WTC11 (cell line): ENCODE measurements around the gene ROBO2. TPM values are rescaled to one million over a fixed set of nuclear protein-coding genes. Genes with fewer than 3 reads are reported as not detected.

Source experiments
- ATAC-seq: fragments of 200-7000 bp; cut with Tn5 transposase; 2 replicates; pipeline ENCODE4 v1.10.0; 2021; ENCODE audit warnings: mild to moderate bottlenecking, moderate library complexity
- CTCF ChIA-PET: fragments of 300-600 bp; sonication (Branson Sonifier 250); formaldehyde crosslinking; loops from one replicate; lab custom pipeline; 2021; ENCODE audit warnings: antibody characterized with exemption; lab: Charles Lee
- POLR2A ChIA-PET: fragments of 350-600 bp; sonication (Branson Sonifier 250); formaldehyde crosslinking; loops from one replicate; lab custom pipeline; 2021; ENCODE audit warnings: antibody characterized with exemption; lab: Charles Lee
- DNase-seq: peaks from one replicate; pipeline ENCODE4 v3.0.0; 2021; ENCODE audit warnings: low spot score
- H3K27ac Mint-ChIP-seq: 2 replicates; pipeline ENCODE4 v1.8.0; 2021; ENCODE audit warnings: mixed read lengths
- H3K27me3 Mint-ChIP-seq: 2 replicates; pipeline ENCODE4 v1.8.0; 2021; ENCODE audit warnings: low read depth, mild to moderate bottlenecking, moderate library complexity, mixed read lengths
- H3K36me3 Mint-ChIP-seq: 2 replicates; pipeline ENCODE4 v1.8.0; 2021; ENCODE audit warnings: mixed read lengths
- H3K4me1 Mint-ChIP-seq: 2 replicates; pipeline ENCODE4 v1.8.0; 2022; ENCODE audit warnings: mixed read lengths
- H3K4me3 Mint-ChIP-seq: 2 replicates; pipeline ENCODE4 v1.8.0; 2021; ENCODE audit warnings: mild to moderate bottlenecking, moderate library complexity, mixed read lengths
- H3K9me3 Mint-ChIP-seq: 2 replicates; pipeline ENCODE4 v1.8.0; 2021; ENCODE audit warnings: mixed read lengths
- ATF1 ChIP-seq: sonication (generic); formaldehyde crosslinking; IDR thresholded peaks from 2 replicates; pipeline ENCODE4 v1.8.1; 2023; ENCODE audit warnings: mild to moderate bottlenecking, moderate library complexity, missing genetic modification reagents
- CBFB ChIP-seq: sonication (generic); formaldehyde crosslinking; IDR thresholded peaks from 2 replicates; pipeline ENCODE4 v1.8.1; 2022; ENCODE audit warnings: mild to moderate bottlenecking, low read depth, missing genetic modification reagents
- E2F5 ChIP-seq: sonication (generic); formaldehyde crosslinking; IDR thresholded peaks from 2 replicates; pipeline ENCODE4 v1.8.1; 2022; ENCODE audit warnings: mild to moderate bottlenecking, moderate library complexity, missing genetic modification reagents
- GABPB1 ChIP-seq: sonication (generic); formaldehyde crosslinking; IDR thresholded peaks from 2 replicates; pipeline ENCODE4 v1.8.1; 2023; ENCODE audit warnings: mild to moderate bottlenecking, missing genetic modification reagents
- GRHL2 ChIP-seq: fragments of 250-450 bp; sonication (Bioruptor Pico); IDR thresholded peaks from 2 replicates; pipeline ENCODE4 v1.8.0; 2022; ENCODE audit warnings: mild to moderate bottlenecking, moderate library complexity; ENCODE audit not compliant: insufficient replicate concordance, severe bottlenecking
- GTF2I ChIP-seq: fragments of 250-450 bp; sonication (Bioruptor Pico); conservative IDR thresholded peaks from 2 replicates; pipeline ENCODE4 v1.4.0; 2021; ENCODE audit warnings: mild to moderate bottlenecking
- HMGA2 ChIP-seq: fragments of 250-450 bp; sonication (Bioruptor Pico); IDR thresholded peaks from 2 replicates; pipeline ENCODE4 v1.4.0; 2021; ENCODE audit warnings: mild to moderate bottlenecking, moderate library complexity
- JUN ChIP-seq: sonication (generic); formaldehyde crosslinking; IDR thresholded peaks from 2 replicates; pipeline ENCODE4 v1.8.0; 2023; ENCODE audit warnings: mild to moderate bottlenecking, missing genetic modification reagents
- KAT7 ChIP-seq: sonication (generic); formaldehyde crosslinking; IDR thresholded peaks from 2 replicates; pipeline ENCODE4 v1.8.1; 2023; ENCODE audit warnings: missing genetic modification reagents, mild to moderate bottlenecking, borderline replicate concordance
- MLX ChIP-seq: sonication (generic); formaldehyde crosslinking; IDR thresholded peaks from 2 replicates; pipeline ENCODE4 v1.8.1; 2023; ENCODE audit warnings: mild to moderate bottlenecking, missing genetic modification reagents, moderate library complexity
- MYBL2 ChIP-seq: sonication (generic); formaldehyde crosslinking; IDR thresholded peaks from 2 replicates; pipeline ENCODE4 v1.8.1; 2023; ENCODE audit warnings: mild to moderate bottlenecking, moderate library complexity, missing genetic modification reagents
- NFE2L1 ChIP-seq: sonication (generic); formaldehyde crosslinking; IDR thresholded peaks from 2 replicates; pipeline ENCODE4 v1.8.1; 2023; ENCODE audit warnings: missing genetic modification reagents
- NFYB ChIP-seq: sonication (generic); formaldehyde crosslinking; conservative IDR thresholded peaks from 2 replicates; pipeline ENCODE4 v1.8.0; 2022; ENCODE audit warnings: low read depth, missing genetic modification reagents
- NR2C2 ChIP-seq: sonication (generic); formaldehyde crosslinking; IDR thresholded peaks from 2 replicates; pipeline ENCODE4 v1.8.0; 2022; ENCODE audit warnings: mild to moderate bottlenecking, missing genetic modification reagents
- RELA ChIP-seq: sonication (generic); formaldehyde crosslinking; IDR thresholded peaks from 2 replicates; pipeline ENCODE4 v1.8.1; 2022; ENCODE audit warnings: missing genetic modification reagents, mild to moderate bottlenecking, borderline replicate concordance
- TCF7 ChIP-seq: sonication (generic); formaldehyde crosslinking; IDR thresholded peaks from 2 replicates; pipeline ENCODE4 v1.8.0; 2022; ENCODE audit warnings: mild to moderate bottlenecking, low read depth, missing genetic modification reagents, moderate library complexity
- TEAD4 ChIP-seq: sonication (generic); formaldehyde crosslinking; IDR thresholded peaks from 2 replicates; pipeline ENCODE4 v1.8.0; 2022; ENCODE audit warnings: mild to moderate bottlenecking, missing genetic modification reagents
- TP53 ChIP-seq: sonication (generic); formaldehyde crosslinking; IDR thresholded peaks from 2 replicates; pipeline ENCODE4 v1.8.1; 2023; ENCODE audit warnings: mild to moderate bottlenecking, missing genetic modification reagents
- ZNF138 ChIP-seq: sonication (generic); formaldehyde crosslinking; conservative IDR thresholded peaks from 2 replicates; pipeline ENCODE4 v1.8.1; 2022; ENCODE audit warnings: mild to moderate bottlenecking, moderate library complexity, missing genetic modification reagents
- ZNF281 ChIP-seq: sonication (generic); formaldehyde crosslinking; IDR thresholded peaks from 2 replicates; pipeline ENCODE4 v1.8.0; 2023; ENCODE audit warnings: mild to moderate bottlenecking, missing genetic modification reagents
- ZNF317 ChIP-seq: sonication (generic); formaldehyde crosslinking; IDR thresholded peaks from 2 replicates; pipeline ENCODE4 v1.8.1; 2023; ENCODE audit warnings: low read depth, mild to moderate bottlenecking, moderate library complexity, missing genetic modification reagents, borderline replicate concordance
- ZNF671 ChIP-seq: fragments of 250-450 bp; sonication (Bioruptor Pico); IDR thresholded peaks from 2 replicates; pipeline ENCODE4 v1.8.0; 2021; ENCODE audit warnings: mild to moderate bottlenecking
- ZSCAN18 ChIP-seq: fragments of 250-450 bp; sonication (Bioruptor Pico); IDR thresholded peaks from 2 replicates; pipeline ENCODE4 v2.1.2; 2022; ENCODE audit warnings: mild to moderate bottlenecking, moderate library complexity
- total RNA-seq: library from RNA; stranded (reverse); gene quantifications from 3 replicates; pipeline ENCODE4 v1.2.3, GENCODE V29; 2021
- TF ChIP-seq, protein P1 (sequence below): fragments of 250-450 bp; sonication (Bioruptor Pico); IDR thresholded peaks from 2 replicates; pipeline ENCODE4 v1.9.0; 2021; ENCODE audit warnings: moderate library complexity, mild to moderate bottlenecking, inconsistent platforms, borderline replicate concordance
- TF ChIP-seq, protein P2 (sequence below): sonication (generic); formaldehyde crosslinking; conservative IDR thresholded peaks from 2 replicates; pipeline ENCODE4 v1.8.1; 2022; ENCODE audit warnings: mild to moderate bottlenecking, missing genetic modification reagents

Gene ROBO2
- total RNA-seq, 1 experiment from 2014 or later = 11.7 TPM

DNA sequence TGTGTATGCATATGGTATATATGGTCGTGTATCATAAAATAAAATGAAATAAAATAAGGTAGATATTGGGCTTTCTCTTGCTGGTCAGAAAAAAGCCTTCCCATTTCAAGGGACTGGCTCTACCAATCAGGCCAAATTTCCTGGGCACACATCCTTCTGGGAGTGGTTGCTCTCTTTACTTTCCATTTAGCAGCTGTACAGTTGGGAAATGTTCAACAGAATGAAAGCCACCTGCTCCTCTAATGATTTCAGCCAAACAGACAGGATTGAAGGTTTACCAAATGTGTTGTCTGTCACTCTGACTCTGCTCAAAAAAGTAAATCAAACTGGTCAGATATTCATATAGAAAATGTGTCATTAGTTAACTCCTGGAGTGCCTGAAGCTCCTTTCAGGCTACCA is 380.4 kb downstream of the ROBO2 start (continued):
- no peak for TF ChIP-seq GABPB1

DNA sequence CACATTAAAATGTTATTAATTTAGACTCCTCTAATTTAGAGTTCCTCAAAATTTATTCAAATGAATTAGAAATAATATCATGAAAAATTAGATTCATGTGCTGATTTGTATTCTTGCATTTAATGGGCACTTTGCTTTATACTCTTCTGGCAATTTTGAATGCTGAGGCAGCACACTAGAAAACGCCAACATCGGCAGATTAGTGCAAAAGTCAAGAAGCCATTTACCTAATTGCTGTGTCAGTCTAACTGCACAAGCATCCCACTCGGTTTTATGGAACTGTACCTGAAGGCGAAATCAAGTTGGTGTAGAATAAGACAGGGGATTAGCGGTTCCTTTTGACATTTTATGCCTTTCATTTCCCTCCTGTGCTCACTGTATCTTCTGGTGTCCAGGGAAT is 382.0 kb downstream of the ROBO2 start:
- H3K27me3 Mint-ChIP-seq = no peaks in the 10 kb centered on the region
- DNase-seq = no peak
- CTCF ChIA-PET = no interaction called here
- no peak overlapping the region for H3K27ac Mint-ChIP-seq
- POLR2A ChIA-PET = no interaction called here
- peaks cover 15% of the 10 kb centered on the region for H3K4me1 Mint-ChIP-seq
- H3K4me3 Mint-ChIP-seq = no peak overlapping the region
- no peaks in the 10 kb centered on the region for H3K36me3 Mint-ChIP-seq
- no peaks in the 10 kb centered on the region for H3K9me3 Mint-ChIP-seq
- TF ChIP-seq ATF1 = no peak
- ATAC-seq = no peak

- Mint-ChIP-seq H3K4me1 (peaks cover 8% of the 10 kb centered on the region), H3K27me3 (no peaks in the 10 kb centered on the region), H3K36me3 (no peaks in the 10 kb centered on the region), H3K4me3 (no peak overlapping the region), H3K27ac (no peak overlapping the region), H3K9me3 (no peaks in the 10 kb centered on the region)
- ATAC-seq (no peak), DNase-seq (no peak)
- ChIA-PET POLR2A (interaction anchor here (0.6 kb wide), 1 partner anchor 52 kb away, joined by 7 read pairs; no protein-coding TSS in a partner anchor), CTCF (no interaction called here)
- no peak for TF ChIP-seq KAT7 (CRISPR knock-in tag)
- no peak for TF ChIP-seq HMGA2
- no peak for TF ChIP-seq NFE2L1
- no peak for TF ChIP-seq ZNF671 (CRISPR knock-in tag)
- no peak for TF ChIP-seq TEAD4 (CRISPR knock-in tag)
- TF ChIP-seq, protein P1, sequence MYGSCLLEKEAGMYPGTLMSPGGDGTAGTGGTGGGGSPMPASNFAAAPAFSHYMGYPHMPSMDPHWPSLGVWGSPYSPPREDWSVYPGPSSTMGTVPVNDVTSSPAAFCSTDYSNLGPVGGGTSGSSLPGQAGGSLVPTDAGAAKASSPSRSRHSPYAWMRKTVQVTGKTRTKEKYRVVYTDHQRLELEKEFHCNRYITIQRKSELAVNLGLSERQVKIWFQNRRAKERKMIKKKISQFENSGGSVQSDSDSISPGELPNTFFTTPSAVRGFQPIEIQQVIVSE (CRISPR knock-in tag) = no peak
- no peak for TF ChIP-seq NR2C2 (CRISPR knock-in tag)
- no peak for TF ChIP-seq MYBL2 (CRISPR knock-in tag)
- TF ChIP-seq JUN = no peak
- TF ChIP-seq ZNF281 (CRISPR knock-in tag) = no peak
- TF ChIP-seq GTF2I (CRISPR knock-in tag) = no peak
- no peak for TF ChIP-seq ZNF138 (CRISPR knock-in tag)
- TF ChIP-seq CBFB (CRISPR knock-in tag) = no peak
- TF ChIP-seq E2F5 (CRISPR knock-in tag) = no peak
- TF ChIP-seq TCF7 (CRISPR knock-in tag) = no peak
These were observed 386.6 kb downstream of the ROBO2 start for GRCh38 chr3:77426531-77426930.

DNA sequence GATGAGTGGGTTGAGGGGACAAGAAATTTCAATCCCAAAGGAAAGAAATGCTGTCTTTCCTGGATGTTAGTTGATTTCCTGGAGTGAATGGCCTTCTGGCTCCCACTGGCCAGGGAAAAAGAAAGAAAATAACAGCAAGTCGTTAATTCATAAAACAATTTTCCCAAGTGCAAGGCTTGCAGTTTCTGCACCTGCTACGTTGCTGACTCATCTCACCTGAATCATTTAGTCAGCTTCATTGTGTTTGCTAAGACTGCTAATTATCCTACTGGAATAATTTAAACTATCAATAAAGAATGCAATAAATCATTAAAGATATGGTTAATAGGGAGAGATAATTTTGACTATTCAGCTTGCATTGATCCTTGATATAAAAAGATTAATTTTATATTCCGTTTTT is 387.6 kb downstream of the ROBO2 start:
- H3K4me3 Mint-ChIP-seq = no peak overlapping the region
- no peak overlapping the region for H3K27ac Mint-ChIP-seq
- H3K27me3 Mint-ChIP-seq = no peaks in the 10 kb centered on the region
- POLR2A ChIA-PET = interaction anchor here (0.6 kb wide), 1 partner anchor 53 kb away, joined by 7 read pairs; no protein-coding TSS in a partner anchor
- H3K4me1 Mint-ChIP-seq = peaks cover 8% of the 10 kb centered on the region
- CTCF ChIA-PET = no interaction called here
- H3K9me3 Mint-ChIP-seq = no peaks in the 10 kb centered on the region
- no peak for DNase-seq
- ATAC-seq = no peak
- H3K36me3 Mint-ChIP-seq = no peaks in the 10 kb centered on the region
- TF ChIP-seq MLX (no peak), ZSCAN18 (CRISPR knock-in tag) (no peak), TP53 (CRISPR knock-in tag) (no peak), RELA (CRISPR knock-in tag) (no peak), NFYB (CRISPR knock-in tag) (no peak), GRHL2 (CRISPR knock-in tag) (no peak), ZNF317 (CRISPR knock-in tag) (no peak), ZNF671 (CRISPR knock-in tag) (no peak)
- TF ChIP-seq, protein P2, sequence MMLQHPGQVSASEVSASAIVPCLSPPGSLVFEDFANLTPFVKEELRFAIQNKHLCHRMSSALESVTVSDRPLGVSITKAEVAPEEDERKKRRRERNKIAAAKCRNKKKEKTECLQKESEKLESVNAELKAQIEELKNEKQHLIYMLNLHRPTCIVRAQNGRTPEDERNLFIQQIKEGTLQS (CRISPR knock-in tag) = no peak
